ENCODE results near the gene ZRANB3.
"Not testable (repeated sequence)": the region's sequence is repeated elsewhere in the genome, so short reads cannot be mapped to it uniquely, and the experiment has no call there.

The ZRANB3 gene

DNA sequence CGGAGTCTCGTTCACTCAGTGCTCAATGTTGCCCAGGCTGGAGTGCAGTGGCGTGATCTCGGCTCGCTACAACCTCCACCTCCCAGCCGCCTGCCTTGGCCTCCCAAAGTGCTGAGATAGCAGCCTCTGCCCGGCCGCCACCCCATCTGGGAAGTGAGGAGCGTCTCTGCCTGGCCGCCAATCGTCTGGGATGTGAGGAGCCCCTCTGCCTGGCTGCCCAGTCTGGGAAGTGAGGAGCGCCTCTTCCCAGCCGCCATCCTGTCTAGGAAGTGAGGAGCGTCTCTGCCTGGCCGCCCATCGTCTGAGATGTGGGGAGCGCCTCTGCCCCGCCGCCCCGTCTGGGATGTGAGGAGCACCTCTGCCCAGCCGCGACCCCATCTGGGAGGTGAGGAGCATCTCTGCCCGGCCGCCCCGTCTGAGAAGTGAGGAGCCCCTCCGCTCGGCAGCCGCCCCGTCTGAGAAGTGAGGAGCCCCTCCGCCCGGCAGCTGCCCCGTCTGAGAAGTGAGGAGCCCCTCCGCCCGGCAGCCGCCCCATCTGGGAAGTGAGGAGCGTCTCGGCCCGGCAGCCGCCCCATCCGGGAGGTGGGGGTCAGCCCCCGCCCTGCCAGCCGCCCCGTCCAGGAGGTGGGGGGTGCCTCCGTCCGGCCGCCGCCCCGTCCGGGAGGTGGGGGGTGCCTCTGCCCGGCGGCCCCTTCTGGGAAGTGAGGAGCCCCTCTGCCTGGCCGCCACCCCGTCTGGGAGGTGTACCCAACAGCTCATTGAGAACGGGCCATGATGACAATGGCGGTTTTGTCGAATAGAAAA lies 425.3 kb downstream of the ZRANB3 start:
- DNase-seq; in situ Hi-C loops (cut with MboI; ENCODE audit: low pct_unique_long_range_greater_than_20kb, low sequenced_read_pairs): not testable (repeated sequence)

DNA sequence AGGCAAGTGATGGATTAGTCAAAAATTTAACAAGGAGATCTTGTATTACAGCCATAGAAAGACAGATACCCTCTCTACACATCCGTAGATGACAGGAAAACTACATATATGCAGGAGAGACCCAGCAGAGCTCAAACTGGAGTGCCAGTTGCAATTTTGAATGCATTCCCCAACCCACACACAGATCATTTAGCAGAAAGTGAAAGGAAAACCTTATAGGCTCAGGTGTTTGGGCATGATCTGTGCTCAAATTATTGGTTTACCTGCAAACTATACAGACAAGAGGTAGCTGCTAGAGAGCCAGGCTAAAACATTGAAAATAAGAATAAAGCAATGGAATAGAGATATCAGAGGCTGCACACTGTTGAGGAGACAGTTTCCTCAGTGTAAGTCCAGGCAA lies 427.2 kb downstream of the ZRANB3 start:
- no peak for DNase-seq
- in situ Hi-C loops (cut with MboI; ENCODE audit: low pct_unique_long_range_greater_than_20kb, low sequenced_read_pairs): no loop called here

DNA sequence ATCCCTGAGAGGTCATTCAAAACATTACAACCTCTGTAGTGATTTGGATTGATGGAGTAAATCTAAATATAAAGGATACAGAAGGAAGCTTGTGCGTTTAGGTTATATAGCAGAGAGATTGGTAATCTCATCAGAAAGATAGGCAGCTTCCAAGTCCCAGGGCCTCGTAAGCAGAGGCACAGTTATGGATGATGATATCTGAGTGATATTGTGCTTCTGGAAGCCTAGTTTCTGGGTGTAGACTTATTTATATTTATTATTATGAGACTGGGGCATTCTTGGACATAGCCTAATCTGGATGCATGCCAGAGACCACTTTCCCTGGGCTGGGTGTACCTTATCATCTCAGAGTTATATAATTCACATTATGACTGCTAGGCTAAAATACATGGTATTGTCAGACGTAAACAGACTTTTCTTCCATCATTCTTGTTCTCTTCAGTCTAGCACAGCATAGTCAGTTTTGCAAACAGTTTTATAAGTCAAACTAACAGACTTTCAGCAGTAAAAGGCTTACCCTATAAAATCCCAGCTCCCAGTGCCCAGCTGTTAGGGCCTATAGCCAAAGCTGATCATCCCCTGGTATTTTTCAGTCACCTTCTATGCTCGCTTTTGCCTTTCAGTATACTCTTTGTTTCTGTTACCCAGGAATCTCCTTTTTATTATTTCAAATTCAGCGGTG lies 431.1 kb downstream of the ZRANB3 start:
- no peak for DNase-seq
- in situ Hi-C loops (cut with MboI; ENCODE audit: low pct_unique_long_range_greater_than_20kb, low sequenced_read_pairs): no loop called here

DNA sequence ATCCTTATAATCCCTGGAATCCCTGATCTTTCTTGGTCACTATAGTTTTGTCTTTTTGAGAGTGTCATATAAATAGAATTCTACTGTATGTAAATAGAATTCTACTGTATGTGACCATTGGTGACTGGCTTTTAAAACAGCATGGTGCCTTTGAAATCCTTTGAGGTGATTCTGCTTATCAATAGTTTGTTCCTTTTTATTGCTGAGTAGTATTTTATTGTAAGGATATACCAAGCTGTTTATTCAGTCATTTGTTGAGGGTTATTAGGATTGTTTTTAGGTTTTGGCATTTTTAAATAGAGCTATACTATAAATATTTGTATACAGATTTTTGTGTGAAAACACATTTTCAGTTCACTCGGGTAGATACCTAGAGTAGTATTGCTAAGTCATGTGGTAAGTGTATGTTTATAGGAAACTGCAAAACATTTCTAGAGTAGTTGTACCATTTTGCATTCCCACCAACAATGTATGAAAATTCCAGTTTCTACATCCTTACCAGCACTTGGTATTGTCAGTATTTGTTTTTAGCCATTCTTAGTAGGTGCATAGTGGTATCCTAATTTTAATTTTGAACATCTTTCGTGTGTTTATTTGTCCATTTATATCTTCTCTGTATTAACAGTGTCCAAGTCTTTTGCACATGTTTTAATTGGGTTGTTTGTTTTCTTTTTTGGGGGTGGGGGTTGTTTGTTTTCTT lies 433.3 kb downstream of the ZRANB3 start:
- in situ Hi-C loops (cut with MboI; ENCODE audit: low pct_unique_long_range_greater_than_20kb, low sequenced_read_pairs): no loop called here

DNA sequence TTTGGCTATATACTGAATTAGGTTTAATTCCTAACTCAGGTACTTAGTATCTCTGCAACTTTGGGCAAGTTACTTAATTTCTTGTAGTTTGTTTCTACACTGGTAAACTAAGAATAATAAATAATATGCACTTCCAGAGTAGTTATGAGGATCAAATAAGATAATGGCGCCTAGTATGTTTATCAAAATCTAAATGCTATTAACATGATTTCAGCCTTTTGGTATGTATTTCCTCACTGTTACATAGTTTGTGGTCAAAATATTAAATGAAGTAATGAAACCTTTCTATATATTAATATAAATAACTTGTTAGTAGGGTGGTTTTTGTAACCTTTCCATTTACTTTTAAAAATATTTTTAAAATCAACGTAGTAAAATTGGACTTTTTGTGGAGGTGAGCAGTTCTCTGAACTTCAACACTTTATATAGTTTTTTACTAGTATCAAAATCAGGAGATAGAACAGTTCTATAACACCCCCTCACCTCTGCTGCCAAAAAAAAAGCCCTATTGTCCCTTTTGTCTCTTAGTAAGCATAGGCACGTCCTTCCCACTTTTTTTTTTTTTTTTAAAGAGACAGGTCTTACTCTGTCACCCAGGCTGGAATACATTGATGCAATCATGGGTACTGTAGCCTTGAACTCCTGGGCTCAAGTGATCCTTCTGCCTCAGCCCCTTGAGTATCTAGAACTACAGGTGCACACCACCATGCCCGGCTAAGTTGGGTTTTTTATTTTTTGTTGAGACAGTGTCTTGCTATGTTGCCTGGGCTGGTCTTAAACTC lies 434.2 kb downstream of the ZRANB3 start:
- in situ Hi-C loops (cut with MboI; ENCODE audit: low pct_unique_long_range_greater_than_20kb, low sequenced_read_pairs): no loop called here

More for the DNA sequence above, 433.3 kb downstream of the ZRANB3 start:
- DNase-seq: no peak

DNA sequence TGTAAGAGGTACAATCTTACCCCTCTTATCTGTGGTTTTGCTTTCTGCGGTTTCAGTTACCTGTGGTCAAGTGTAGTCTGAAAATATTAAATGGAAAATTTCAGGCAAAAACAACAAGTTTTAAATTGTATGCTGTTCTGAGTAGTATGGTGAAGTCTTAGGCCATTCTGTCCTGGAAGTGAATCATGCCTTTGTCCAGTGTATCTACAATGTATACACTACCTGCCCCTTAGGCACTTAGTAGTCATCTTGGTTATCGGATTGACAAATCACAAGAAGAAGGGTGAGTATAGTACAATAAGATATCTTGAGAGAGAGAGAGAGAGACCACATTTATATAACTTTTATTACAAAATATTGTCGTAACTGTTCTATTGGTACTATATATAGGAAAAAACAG lies 435.4 kb downstream of the ZRANB3 start:
- in situ Hi-C loops (cut with MboI; ENCODE audit: low pct_unique_long_range_greater_than_20kb, low sequenced_read_pairs): no loop called here
- no peak for DNase-seq

More for the DNA sequence above, 434.2 kb downstream of the ZRANB3 start:
- no peak for DNase-seq

DNA sequence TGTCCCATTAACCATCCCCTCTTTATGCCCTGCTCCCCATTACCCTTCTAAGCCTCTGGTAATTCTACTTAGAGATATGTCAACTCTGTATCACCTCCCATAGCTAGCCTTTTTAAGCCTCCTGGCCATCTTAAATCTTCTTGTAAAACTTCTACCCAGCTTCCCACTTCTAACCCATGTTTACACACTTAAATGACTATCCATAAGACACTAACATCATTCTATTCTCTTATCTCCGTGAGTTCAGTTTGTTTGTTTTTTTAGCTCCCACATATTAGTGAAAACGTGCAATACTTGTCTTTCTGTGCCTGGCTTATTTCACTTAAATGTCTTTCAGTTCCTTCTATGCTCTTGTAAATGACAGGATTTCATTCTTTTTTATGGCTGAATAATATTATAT lies 436.5 kb downstream of the ZRANB3 start:
- DNase-seq: no peak
- in situ Hi-C loops (cut with MboI; ENCODE audit: low pct_unique_long_range_greater_than_20kb, low sequenced_read_pairs): no loop called here

DNA sequence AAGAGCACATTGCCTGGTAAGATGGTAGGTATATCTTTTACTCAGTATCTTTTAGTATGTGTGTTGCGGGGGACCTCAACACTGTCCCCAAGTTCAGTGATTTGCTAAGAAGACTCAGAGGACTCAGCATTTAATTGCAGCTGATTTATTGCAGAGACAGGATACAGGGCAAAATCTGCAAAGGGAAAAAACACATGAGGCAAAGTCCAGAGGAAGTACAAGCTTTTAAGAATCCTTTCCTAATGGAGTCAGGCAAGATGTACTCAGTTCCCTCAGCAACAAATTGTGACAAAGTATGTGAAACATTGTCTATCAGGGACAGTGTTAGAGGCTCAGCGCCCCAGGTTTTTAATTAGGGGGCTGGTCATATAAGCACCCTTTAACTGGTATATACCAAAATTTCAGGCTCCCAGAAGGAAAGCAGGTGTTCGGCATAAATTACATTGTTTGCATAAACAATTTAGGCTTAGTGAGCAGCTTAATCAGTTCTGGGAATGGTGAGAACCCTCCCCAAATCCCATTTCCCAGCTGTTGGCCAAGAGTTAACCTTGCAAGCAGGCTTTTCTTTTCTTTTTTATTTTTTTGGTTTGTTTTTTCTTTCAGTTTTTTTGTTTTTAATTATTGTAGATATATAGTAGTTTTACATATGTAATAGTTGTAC lies 437.2 kb downstream of the ZRANB3 start:
- in situ Hi-C loops (cut with MboI; ENCODE audit: low pct_unique_long_range_greater_than_20kb, low sequenced_read_pairs): no loop called here
- no peak for DNase-seq

DNA sequence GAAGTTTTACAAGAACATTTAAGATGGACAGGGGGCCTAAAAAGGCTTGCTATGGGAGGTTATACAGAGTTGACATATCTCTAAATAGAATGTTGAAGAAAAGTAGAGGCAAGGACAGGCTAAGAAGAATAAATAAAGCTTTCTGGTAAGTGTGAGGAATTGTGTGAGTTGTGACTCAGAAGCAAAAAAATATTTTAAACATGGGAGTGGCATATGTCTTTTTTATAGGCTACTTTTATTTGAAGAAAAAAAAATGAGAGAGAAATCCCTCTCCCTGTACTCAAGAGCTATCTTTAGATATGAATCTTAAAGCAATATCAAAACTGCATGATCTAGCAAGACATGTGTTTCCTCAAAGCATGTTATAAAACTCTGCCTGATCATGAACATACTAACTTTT lies 437.8 kb downstream of the ZRANB3 start:
- in situ Hi-C loops (cut with MboI; ENCODE audit: low pct_unique_long_range_greater_than_20kb, low sequenced_read_pairs): no loop called here
- DNase-seq: no peak

DNA sequence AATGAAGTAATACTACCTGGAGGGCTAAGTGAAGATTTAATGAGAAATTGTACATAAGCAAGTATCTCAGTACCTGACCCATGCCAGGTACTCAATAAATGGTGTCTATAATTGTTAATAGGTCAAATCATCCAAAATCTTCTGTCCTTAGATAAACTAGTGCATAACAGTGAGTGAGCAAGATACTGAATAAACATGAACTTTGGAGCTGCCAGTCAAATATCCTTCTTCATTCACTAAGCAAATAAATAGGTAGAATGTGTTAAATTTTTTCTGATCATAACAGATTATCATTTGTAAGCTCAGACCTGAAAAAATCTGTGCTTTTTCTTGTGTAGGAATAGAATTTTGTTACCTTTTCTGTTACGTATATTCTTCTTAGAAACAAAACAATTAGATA lies 439.3 kb downstream of the ZRANB3 start:
- in situ Hi-C loops (cut with MboI; ENCODE audit: low pct_unique_long_range_greater_than_20kb, low sequenced_read_pairs): no loop called here
- no peak for DNase-seq

DNA sequence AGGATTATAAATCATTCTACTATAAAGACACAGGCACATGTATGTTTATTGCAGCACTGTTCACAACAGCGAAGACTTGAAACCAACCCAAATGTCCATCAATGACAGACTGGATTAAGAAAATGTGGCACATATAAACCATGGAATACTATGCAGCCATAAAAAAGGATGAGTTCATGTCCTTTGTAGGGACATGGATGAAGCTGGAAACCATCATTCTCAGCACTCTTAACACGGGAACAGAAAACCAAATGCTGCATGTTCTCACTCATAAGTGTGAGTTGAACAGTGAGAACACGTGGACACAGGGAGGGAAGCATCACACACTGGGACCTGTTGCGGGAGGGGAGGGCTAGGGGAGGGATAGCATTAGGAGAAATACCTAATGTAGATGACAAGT lies 441.4 kb downstream of the ZRANB3 start:
- DNase-seq; in situ Hi-C loops (cut with MboI; ENCODE audit: low pct_unique_long_range_greater_than_20kb, low sequenced_read_pairs): not testable (repeated sequence)

All from KBM-7 (cell line).